Loucy (cell line): Measurements from ENCODE around the gene IL20RA.

Source experiments
- H2AFZ ChIP-seq: fragments of 200-600 bp; sonication (generic); 2 replicates; pipeline ENCODE4 v1.6.0; 2016; ENCODE audit warnings: antibody characterized with exemption, mild to moderate bottlenecking, low read length, moderate library complexity
- H3F3A ChIP-seq: fragments of 200-600 bp; 2 replicates; pipeline ENCODE4 v1.6.0; 2016; ENCODE audit warnings: antibody characterized with exemption, low read depth, mild to moderate bottlenecking
- H3K27me3 ChIP-seq: fragments of 200-600 bp; sonication (generic); 2 replicates; pipeline ENCODE4 v1.6.1; 2014; ENCODE audit warnings: low read length, mild to moderate bottlenecking; ENCODE audit not compliant: insufficient read depth, poor library complexity, severe bottlenecking
- H3K36me3 ChIP-seq: fragments of 200-600 bp; sonication (generic); 2 replicates; pipeline ENCODE4 v1.6.1; 2016; ENCODE audit warnings: low read length; ENCODE audit not compliant: insufficient read depth
- H3K4me1 ChIP-seq: fragments of 200-600 bp; sonication (generic); 2 replicates; pipeline ENCODE4 v1.5.1; 2014; ENCODE audit warnings: low read length, mild to moderate bottlenecking; ENCODE audit not compliant: insufficient read depth, poor library complexity, severe bottlenecking
- H3K4me2 ChIP-seq: fragments of 200-600 bp; sonication (generic); 2 replicates; pipeline ENCODE4 v1.6.0; 2014; ENCODE audit warnings: antibody characterized with exemption, low read length, low read depth, mild to moderate bottlenecking; ENCODE audit not compliant: poor library complexity, severe bottlenecking
- H3K4me3 ChIP-seq: fragments of 200-600 bp; sonication (generic); 2 replicates; pipeline ENCODE4 v1.5.1; 2014; ENCODE audit warnings: low read length, mild to moderate bottlenecking, mixed read lengths; ENCODE audit not compliant: poor library complexity, severe bottlenecking
- H3K79me2 ChIP-seq: fragments of 200-600 bp; sonication (generic); 2 replicates; pipeline ENCODE4 v1.6.1; 2014; ENCODE audit warnings: low read length; ENCODE audit not compliant: insufficient read depth
- H3K9ac ChIP-seq: fragments of 200-600 bp; sonication (generic); 2 replicates; pipeline ENCODE4 v1.6.0; 2014; ENCODE audit warnings: mild to moderate bottlenecking, low read depth, low read length, moderate library complexity; ENCODE audit not compliant: poor library complexity, severe bottlenecking
- H3K9me2 ChIP-seq: fragments of 200-600 bp; sonication (generic); replicated peaks from 2 replicates; pipeline ENCODE4 v1.6.1; 2016; ENCODE audit warnings: low read depth, low read length, mixed read lengths
- H3K9me3 ChIP-seq: fragments of 200-600 bp; sonication (generic); 2 replicates; pipeline ENCODE4 v1.6.1; 2014; ENCODE audit warnings: mild to moderate bottlenecking, antibody characterized with exemption, low read length, low read depth; ENCODE audit not compliant: insufficient read depth
- H4K20me1 ChIP-seq: fragments of 200-600 bp; sonication (generic); 2 replicates; pipeline ENCODE4 v1.6.0; 2014; ENCODE audit warnings: antibody characterized with exemption, low read length, mild to moderate bottlenecking; ENCODE audit not compliant: insufficient read depth, poor library complexity, severe bottlenecking
- CTCF ChIP-seq: fragments of 200-600 bp; sonication (generic); conservative IDR thresholded peaks from 2 replicates; pipeline ENCODE4 v1.5.1; 2014; ENCODE audit warnings: mild to moderate bottlenecking, antibody characterized with exemption, low read length
- EZH2phosphoT487 ChIP-seq: fragments of 200-600 bp; IDR thresholded peaks from 2 replicates; pipeline ENCODE4 v1.6.1; 2018; ENCODE audit warnings: antibody characterized with exemption, mild to moderate bottlenecking, moderate library complexity, borderline replicate concordance

The IL20RA gene

GRCh38 chr6:137017081-137017480 is 27.7 kb downstream of the IL20RA start:
- Histone ChIP-seq H3K9ac (no peak overlapping the region), H3F3A (no peaks in the 10 kb centered on the region), H2AFZ (no peak overlapping the region), H3K36me3 (no peaks in the 10 kb centered on the region), H3K27me3 (peaks cover 100% of the 10 kb centered on the region), H3K9me2 (no peaks in the 10 kb centered on the region), H3K4me2 (no peak overlapping the region), H4K20me1 (no peaks in the 10 kb centered on the region), H3K9me3 (0 out of 2 replicates have a peak, but pooled peaks cover 4% of the 10 kb centered on the region), H3K4me1 (no peaks in the 10 kb centered on the region), H3K4me3 (no peak overlapping the region), H3K79me2 (no peaks in the 10 kb centered on the region)
- TF ChIP-seq EZH2phosphoT487 (no peak), CTCF (no peak)

- Histone ChIP-seq H3K4me1 (no peaks in the 10 kb centered on the region), H4K20me1 (no peaks in the 10 kb centered on the region), H3K9ac (no peak overlapping the region), H2AFZ (no peak overlapping the region), H3K9me3 (0 out of 2 replicates have a peak, but pooled peaks cover 4% of the 10 kb centered on the region), H3K4me3 (no peak overlapping the region), H3K27me3 (peaks cover 100% of the 10 kb centered on the region), H3K36me3 (no peaks in the 10 kb centered on the region), H3K4me2 (no peak overlapping the region), H3F3A (no peaks in the 10 kb centered on the region), H3K9me2 (no peaks in the 10 kb centered on the region), H3K79me2 (no peaks in the 10 kb centered on the region)
- TF ChIP-seq EZH2phosphoT487 (no peak), CTCF (no peak)
Measured at GRCh38 chr6:137016356-137016755, 28.4 kb downstream of the IL20RA start.

- Histone ChIP-seq H3K9me2 (no peaks in the 10 kb centered on the region), H3F3A (no peaks in the 10 kb centered on the region)
- TF ChIP-seq CTCF (no peak), EZH2phosphoT487 (no peak)
Measured at GRCh38 chr6:137015943-137016342, 28.8 kb downstream of the IL20RA start.

More at GRCh38 chr6:137015943-137016342, 28.8 kb downstream of the IL20RA start:
- Histone ChIP-seq H3K4me3 (no peak overlapping the region), H3K27me3 (peaks cover 100% of the 10 kb centered on the region), H2AFZ (no peak overlapping the region), H3K4me1 (no peaks in the 10 kb centered on the region), H3K36me3 (no peaks in the 10 kb centered on the region), H3K9ac (no peak overlapping the region), H3K79me2 (no peaks in the 10 kb centered on the region), H3K4me2 (no peak overlapping the region), H3K9me3 (0 out of 2 replicates have a peak, but pooled peaks cover 4% of the 10 kb centered on the region), H4K20me1 (no peaks in the 10 kb centered on the region)
